NCI-H774 (cell line): ENCODE measurements around the gene CMIP.

Experiments
- DNase-seq: peaks from one replicate; lab custom pipeline; 2025; lab: John Stamatoyannopoulos, UW

CMIP gene

GRCh38 chr16:81659249-81659648, 214.6 kb downstream of the CMIP start:
- DNase-seq = no peak

- DNase-seq = no peak
These were observed 216.5 kb downstream of the CMIP start for GRCh38 chr16:81661082-81661481.

- no peak for DNase-seq
These were observed 219.5 kb downstream of the CMIP start for GRCh38 chr16:81664153-81664552.

GRCh38 chr16:81665588-81665987, 221.0 kb downstream of the CMIP start:
- DNase-seq = no peak

GRCh38 chr16:81666113-81666512, 221.5 kb downstream of the CMIP start:
- no peak for DNase-seq

- DNase-seq = no peak
These were observed 223.9 kb downstream of the CMIP start for GRCh38 chr16:81668243-81669097.

GRCh38 chr16:81669473-81670350, 225.1 kb downstream of the CMIP start:
- DNase-seq = no peak

GRCh38 chr16:81671738-81672597, 227.4 kb downstream of the CMIP start:
- no peak for DNase-seq

- DNase-seq = no peak
These were observed 228.8 kb downstream of the CMIP start for GRCh38 chr16:81673432-81673831.

GRCh38 chr16:81675662-81676061, 231.1 kb downstream of the CMIP start:
- DNase-seq = no peak

GRCh38 chr16:81676066-81676882, 231.7 kb downstream of the CMIP start:
- no peak for DNase-seq

- DNase-seq = no peak
These were observed 232.5 kb downstream of the CMIP start for GRCh38 chr16:81676883-81677737.

GRCh38 chr16:81678326-81679095, 233.9 kb downstream of the CMIP start:
- DNase-seq = no peak

- DNase-seq = no peak
These were observed 235.3 kb downstream of the CMIP start for GRCh38 chr16:81679721-81680430.

- no peak for DNase-seq
These were observed 236.1 kb downstream of the CMIP start for GRCh38 chr16:81680444-81681275.

- DNase-seq = no peak
These were observed 236.7 kb downstream of the CMIP start for GRCh38 chr16:81681311-81681710.

- DNase-seq = no peak
These were observed 239.7 kb downstream of the CMIP start for GRCh38 chr16:81684242-81684837.
